HG03135 (cell line): Measurements from ENCODE around the gene GABRG3.

Experiments used
- ATAC-seq: cut with Tn5 transposase; IDR thresholded peaks from one replicate; pipeline ENCODE4 v1.9.1; 2021; ENCODE audit warnings: mild to moderate bottlenecking, moderate library complexity; ENCODE audit not compliant: unreplicated experiment

Gene GABRG3

GRCh38 chr15:27092390-27092789, 121.4 kb downstream of the GABRG3 start:
- ATAC-seq = no peak

GRCh38 chr15:27094235-27094634, 123.3 kb downstream of the GABRG3 start:
- no peak for ATAC-seq

- no peak for ATAC-seq
Measured at GRCh38 chr15:27095886-27096624, 125.1 kb downstream of the GABRG3 start.

GRCh38 chr15:27097506-27097905, 126.5 kb downstream of the GABRG3 start:
- ATAC-seq = no peak

GRCh38 chr15:27101982-27102381, 131.0 kb downstream of the GABRG3 start:
- no peak for ATAC-seq

- ATAC-seq = no peak
Measured at GRCh38 chr15:27111323-27111722, 140.3 kb downstream of the GABRG3 start.

GRCh38 chr15:27114473-27114872, 143.5 kb downstream of the GABRG3 start:
- no peak for ATAC-seq

GRCh38 chr15:27119695-27120266, 148.8 kb downstream of the GABRG3 start:
- ATAC-seq = no peak

GRCh38 chr15:27121672-27122071, 150.7 kb downstream of the GABRG3 start:
- no peak for ATAC-seq

GRCh38 chr15:27123291-27123690, 152.3 kb downstream of the GABRG3 start:
- no peak for ATAC-seq

GRCh38 chr15:27123808-27124207, 152.8 kb downstream of the GABRG3 start:
- ATAC-seq = no peak

GRCh38 chr15:27124287-27124871, 153.4 kb downstream of the GABRG3 start:
- ATAC-seq = no peak

GRCh38 chr15:27125185-27125584, 154.2 kb downstream of the GABRG3 start:
- ATAC-seq = no peak

- ATAC-seq = no peak
Measured at GRCh38 chr15:27126449-27126848, 155.5 kb downstream of the GABRG3 start.

- ATAC-seq = no peak
Measured at GRCh38 chr15:27127815-27128570, 157.0 kb downstream of the GABRG3 start.

- ATAC-seq = no peak
Measured at GRCh38 chr15:27133249-27133648, 162.3 kb downstream of the GABRG3 start.

- ATAC-seq = no peak
Measured at GRCh38 chr15:27134481-27134880, 163.5 kb downstream of the GABRG3 start.

GRCh38 chr15:27135151-27135550, 164.2 kb downstream of the GABRG3 start:
- no peak for ATAC-seq

GRCh38 chr15:27137127-27137526, 166.1 kb downstream of the GABRG3 start:
- no peak for ATAC-seq

GRCh38 chr15:27165590-27165989, 194.6 kb downstream of the GABRG3 start:
- no peak for ATAC-seq

- ATAC-seq = no peak
Measured at GRCh38 chr15:27166917-27167316, 195.9 kb downstream of the GABRG3 start.

- ATAC-seq = no peak
Measured at GRCh38 chr15:27167738-27168137, 196.8 kb downstream of the GABRG3 start.
